ENCODE measurements around the gene MMP8.

The MMP8 gene

DNA sequence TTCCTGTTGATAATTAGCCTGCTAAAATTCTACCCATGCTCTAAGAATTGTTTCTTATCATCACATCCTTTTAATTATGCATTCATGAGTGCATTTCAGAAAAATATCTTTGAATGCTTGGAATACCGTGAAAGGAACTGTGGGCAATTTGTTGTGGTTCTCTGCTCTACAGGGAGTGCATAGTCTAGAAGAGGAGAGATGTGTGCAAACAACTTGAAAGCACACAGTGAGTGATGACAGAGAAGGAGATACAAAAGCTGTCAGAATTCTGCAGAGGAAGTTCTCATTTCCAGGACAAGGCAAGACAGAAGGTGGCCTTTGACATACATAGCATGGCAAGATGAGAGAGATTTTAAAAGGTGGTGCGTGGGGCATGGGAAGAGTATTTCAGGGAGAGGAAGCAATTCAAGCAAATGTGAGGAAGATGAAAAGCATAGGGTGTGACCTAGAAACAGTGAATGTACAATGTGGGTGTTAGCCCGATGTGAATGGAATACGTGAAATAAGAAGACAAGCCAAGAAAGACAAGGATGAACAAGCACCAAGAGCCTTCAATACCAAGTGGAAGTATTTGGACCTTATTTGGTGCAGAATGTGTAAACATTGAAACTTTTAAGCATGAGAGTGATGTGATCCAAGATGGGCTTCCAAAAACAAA, 5.0 kb downstream of the MMP8 start:
- DNase-seq, result no peak

DNA sequence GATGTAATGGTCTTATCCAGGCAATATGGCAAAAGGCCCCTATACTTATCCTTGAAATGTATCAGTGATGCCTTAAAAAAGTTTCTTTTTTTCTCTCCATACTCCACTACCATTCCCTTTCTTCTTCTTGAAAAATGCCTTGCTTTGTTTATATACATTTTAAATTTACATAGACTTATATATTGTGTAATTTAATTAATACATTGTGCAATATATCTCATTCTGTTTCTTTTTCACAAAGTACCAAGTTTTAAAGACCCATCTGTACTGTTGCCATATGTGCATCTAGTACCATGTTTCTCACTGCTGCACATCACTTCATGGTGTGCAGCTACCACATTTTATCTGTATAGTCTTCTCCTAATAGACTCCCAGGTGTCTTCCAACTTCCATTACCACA, 7.5 kb downstream of the MMP8 start:
- no peak for DNase-seq

DNA sequence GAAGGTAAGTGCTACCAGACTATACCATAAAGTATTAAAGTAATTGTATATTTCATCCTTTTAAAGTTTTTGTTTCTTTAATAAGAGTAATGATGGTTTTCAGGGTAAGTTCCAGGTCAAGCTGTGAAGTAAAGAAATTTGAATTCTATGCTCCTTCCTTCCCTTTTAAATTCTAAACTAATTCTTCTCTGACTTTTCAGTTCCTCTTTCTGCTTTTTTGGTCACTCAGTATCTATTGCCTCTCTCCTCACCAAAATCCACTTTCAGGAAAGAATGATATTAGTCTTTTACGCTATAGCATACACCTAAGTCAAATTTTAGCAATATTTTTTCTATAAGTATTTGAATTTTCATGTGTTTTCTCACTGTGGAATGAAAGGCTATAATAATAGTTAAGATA, 8.2 kb downstream of the MMP8 start:
- no peak for DNase-seq

DNA sequence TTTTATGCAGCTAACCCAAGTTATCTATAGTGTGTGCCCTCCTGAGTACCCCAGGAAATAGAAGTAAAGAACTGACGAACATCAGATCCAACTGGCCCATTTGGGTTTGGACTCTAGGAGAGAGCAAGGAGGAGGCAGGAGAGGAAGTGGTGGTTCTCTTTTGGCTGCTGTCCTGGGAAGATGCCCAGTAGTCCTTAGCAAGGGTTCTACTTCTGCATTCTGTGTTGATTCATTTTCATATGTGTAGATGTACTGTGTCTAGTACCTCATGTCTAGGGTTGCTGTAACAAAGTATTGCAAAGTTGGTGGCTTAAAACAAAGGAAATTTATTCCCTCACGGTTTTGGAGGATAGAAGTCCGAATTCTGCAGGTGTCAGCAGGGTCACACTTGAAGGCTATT, 12.6 kb downstream of the MMP8 start:
- DNase-seq, result no peak

DNA sequence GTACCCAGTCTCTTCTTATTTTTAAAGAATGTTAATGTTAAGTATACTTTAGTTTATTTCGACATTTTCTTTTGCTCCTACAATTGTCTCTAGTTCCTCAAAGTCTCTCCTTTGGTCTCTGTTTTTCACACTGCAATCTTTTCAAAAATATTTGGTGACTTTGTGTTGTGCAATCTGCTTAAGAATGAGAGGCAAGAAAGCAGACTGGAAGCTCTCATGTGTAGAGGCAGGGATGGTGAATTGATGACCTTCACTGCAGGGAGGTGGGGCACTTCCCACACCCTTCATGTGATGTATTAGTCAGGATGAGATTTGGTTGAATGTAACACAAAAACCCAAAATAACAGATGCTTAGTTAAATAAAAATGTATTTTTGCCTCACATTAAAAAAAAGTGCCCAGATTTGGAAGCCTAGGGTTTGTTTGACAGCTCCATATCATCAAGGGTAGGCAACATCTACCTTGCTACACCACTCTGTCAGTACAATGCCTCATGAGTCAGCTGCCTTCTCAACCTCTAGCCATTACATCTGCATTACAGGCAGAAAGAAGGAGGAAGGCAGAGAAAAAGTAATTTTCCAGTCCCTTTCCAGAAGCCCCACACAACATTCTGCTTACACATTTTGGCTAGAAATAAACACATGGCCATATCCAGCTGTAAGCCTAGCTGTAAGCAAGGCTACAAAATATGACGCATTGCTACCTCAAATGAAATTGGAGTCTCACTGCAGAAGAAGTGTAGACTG, 15.4 kb downstream of the MMP8 start:
- DNase-seq, result no peak

DNA sequence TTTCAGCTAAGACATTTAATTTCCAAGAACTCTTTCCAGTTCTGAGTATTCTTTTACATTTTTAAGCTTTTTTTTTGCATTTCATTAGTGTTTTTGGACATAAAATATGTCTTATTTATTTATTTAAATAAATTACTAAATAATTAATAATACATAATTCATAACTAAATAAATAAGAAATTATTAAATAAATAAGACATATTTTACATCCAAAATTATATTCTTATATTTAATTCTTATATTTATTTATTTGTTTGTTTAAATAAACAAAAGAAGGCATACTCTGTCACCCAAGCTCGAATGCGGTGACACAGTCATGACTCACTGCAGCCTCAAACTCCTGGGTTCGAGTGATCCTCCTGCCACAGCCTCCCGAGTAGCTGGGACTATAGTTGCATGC, 16.1 kb downstream of the MMP8 start:
- no peak for DNase-seq

GRCh38 chr11:102705626-102706025, 19.1 kb downstream of the MMP8 start, which contains the start of gene MMP27:
Gene MMP27, minus strand, starts transcription at chr11:102705769. Its CDS starts 55 bp downstream, at chr11:102705714.
- DNase-seq, result no peak

DNA sequence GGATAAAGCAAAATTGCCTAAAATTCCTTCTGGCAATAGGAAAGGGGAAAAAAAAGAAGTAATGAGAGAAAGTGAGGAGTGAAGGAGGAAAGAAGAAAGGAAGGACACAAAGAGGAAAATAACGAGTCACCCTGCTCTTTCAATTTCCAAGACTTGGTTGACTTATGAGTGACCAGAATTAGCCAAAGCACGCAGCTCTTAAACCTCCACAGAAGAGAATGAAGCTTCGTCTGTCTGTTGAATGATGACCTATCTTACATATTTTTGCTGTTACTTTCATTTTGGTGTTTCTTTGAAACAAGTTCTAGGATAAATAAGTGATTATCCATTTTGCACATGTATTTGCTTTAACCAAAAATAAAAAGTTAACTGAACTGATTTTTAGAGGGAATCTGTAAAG, 19.9 kb downstream of the MMP8 start:
- no peak for DNase-seq

DNA sequence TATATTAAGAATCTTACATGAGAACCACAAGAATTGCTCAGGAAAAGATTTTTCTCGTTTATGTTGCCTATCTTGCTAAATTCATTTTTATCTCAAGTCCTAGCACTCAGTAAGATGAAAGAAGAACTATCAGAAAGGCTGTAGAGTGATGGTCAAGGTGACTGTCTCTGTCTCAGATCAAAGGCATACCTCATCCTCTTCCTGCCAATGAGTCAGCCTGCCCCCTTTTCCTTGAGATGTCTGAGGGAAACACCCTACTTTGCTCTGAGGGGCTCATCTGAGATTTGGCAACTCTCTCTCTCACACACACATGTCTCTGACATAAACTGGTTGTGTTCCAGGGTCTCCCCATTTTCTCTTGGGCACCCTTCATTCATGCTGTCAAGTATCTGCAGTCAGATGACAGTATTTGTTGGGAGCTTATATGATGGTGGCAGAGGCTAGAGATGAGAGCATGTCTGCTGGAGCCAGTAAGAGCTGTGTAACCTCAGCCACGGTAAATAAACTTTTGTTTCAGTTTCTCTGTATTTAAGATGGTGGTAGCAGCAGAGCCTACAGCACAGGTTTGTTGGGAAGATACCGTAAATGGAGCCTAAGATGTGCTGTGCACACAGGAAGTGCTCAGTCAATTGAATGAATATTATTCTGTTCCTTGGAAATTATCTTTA, 20.8 kb downstream of the MMP8 start:
- no peak for DNase-seq

GRCh38 chr11:102695201-102695600, 29.6 kb downstream of the MMP8 start:
- no peak for DNase-seq

DNA sequence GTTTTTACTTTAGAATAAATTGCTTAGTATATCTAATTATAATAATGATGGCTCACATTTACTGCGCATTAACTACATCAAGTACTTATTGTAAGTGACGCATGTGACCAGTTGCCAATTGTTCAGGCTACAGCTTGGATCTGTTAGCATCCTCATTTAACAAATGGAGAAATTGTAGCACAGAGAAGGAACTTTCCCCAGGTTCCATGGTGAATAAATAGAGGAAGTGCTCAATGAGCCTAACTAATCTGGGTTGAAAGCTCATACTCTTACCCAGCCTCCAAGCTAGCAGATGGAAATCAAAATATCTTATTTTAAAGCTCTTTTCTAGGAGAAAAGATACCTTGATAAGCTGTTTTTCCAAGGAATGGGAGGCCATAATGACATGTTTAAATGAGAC, 39.0 kb downstream of the MMP8 start:
- DNase-seq, result no peak

DNA sequence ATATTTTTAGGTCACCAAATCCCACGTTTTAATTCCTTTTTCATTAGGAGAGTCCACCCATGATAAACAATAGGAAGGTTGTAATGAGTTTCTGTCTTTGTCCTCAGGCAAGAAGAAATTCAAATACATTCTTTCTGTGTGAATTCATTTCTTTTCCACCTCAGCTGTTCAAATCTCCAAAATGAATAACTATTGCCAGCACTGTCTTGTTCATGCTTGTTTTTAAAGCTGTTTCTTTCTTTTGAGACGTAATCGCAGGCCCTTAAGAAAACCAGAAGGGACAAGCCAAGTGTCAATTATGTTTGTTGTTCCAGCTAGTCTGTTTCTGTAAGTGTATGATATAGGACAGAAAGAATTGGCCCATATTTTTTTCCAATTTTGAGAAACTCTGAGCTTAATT, 39.4 kb downstream of the MMP8 start:
- DNase-seq, result no peak

- peak in 1 of 2 experiments; percentile 15 for DNase-seq
Observed at GRCh38 chr11:102683277-102683676, 41.5 kb downstream of the MMP8 start.

DNA sequence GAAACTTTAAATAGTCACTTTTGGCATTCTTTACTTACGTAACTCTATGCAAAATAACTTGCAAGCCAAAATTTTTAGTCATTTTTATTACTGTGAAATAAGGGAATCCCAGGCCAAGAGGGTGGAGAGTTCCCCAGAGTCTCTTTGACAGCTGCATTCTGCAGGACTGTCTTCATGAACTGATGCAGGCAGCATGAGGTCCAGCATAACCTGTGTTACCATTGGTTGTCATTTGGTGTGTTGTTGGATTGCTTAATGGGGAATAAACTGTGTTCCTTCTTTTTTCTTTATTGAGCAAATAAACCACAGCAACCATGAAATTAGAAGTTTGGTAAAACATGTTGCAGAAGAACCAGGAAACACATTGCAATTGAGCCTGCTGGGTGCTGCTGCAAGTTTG, 43.8 kb downstream of the MMP8 start:
- no peak for DNase-seq

- DNase-seq, result no peak
Observed at GRCh38 chr11:102678022-102678421, 46.7 kb downstream of the MMP8 start.

DNA sequence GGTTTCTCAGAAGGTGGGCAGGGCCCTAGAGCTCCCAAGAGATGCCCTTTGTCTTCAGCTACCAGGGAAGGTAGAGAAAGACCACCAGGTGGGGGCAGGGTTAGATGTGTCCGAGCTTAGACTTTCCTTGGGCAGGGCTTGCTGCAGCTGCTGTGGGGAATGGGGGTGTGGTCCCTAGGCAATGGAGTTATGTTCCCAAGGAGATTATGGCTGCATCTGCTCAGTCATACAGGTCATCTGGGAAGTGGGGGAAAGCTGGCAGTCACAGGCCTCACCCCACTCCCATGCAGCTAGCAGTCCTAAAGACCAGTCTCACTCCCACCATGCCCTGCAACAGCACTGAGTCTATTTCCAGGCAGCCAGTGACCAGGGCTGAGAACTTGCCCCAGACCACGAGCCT, 48.7 kb downstream of the MMP8 start:
- DNase-seq, result no peak

- DNase-seq, result peak in 1 of 2 experiments; percentile 28
Observed at GRCh38 chr11:102669664-102670063, 55.1 kb downstream of the MMP8 start.

DNA sequence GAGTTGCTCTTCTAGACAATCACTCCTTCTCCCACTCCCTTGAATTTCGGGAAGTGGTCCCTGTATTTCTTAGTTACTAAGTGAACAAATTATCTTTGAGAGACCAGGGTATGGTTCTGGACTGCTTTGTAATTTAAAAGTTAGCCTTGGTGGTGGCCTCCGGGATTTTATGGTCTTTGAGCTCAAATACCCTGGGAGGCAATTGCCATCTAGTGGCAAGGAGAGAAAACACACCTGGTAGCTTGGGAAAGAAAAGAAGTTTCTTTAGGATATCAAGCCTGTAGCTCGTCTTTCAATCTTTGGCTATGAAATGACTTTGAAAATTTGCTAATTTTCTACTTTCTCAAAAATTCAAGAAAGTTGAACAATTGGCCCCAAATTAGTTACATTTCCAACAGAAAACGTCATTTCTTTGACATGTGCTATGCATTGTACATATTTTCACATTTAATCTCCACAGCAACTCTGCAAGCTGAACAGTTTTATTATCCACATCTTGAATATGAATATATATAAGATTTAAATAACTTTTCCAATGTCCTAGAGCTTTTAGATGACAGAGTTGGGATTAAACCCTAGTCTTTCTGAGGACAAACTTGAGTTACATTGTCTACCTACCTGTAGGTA, 58.3 kb downstream of the MMP8 start:
- peak; percentile 52 to 85 for DNase-seq

- peak in 1 of 2 experiments; percentile 36 for DNase-seq
Observed at GRCh38 chr11:102664001-102664752, 60.6 kb downstream of the MMP8 start.

- DNase-seq, result no peak
Observed at GRCh38 chr11:102662607-102663006, 62.1 kb downstream of the MMP8 start.
